NCI-H2196 (cell line): ENCODE results near the gene MACROD2.

Source experiments
- DNase-seq: peaks from one replicate; lab custom pipeline; 2025; ENCODE audit not compliant: unreplicated experiment; lab: John Stamatoyannopoulos, UW

MACROD2 gene

GRCh38 chr20:15848126-15848525 is 1852.8 kb downstream of the MACROD2 start:
- DNase-seq, result no peak

- no peak for DNase-seq
These were observed 1853.8 kb downstream of the MACROD2 start for GRCh38 chr20:15848995-15849610.

GRCh38 chr20:15851576-15852215 is 1856.4 kb downstream of the MACROD2 start:
- DNase-seq, result no peak

GRCh38 chr20:15854911-15855310 is 1859.6 kb downstream of the MACROD2 start:
- DNase-seq, result no peak

- DNase-seq, result no peak
These were observed 1862.0 kb downstream of the MACROD2 start for GRCh38 chr20:15857173-15857784.

GRCh38 chr20:15859061-15859460 is 1863.7 kb downstream of the MACROD2 start:
- DNase-seq, result no peak

GRCh38 chr20:15860850-15861249 is 1865.5 kb downstream of the MACROD2 start:
- no peak for DNase-seq

GRCh38 chr20:15862178-15862577 is 1866.9 kb downstream of the MACROD2 start:
- DNase-seq, result no peak

- no peak for DNase-seq
These were observed 1868.4 kb downstream of the MACROD2 start for GRCh38 chr20:15863735-15864134.

GRCh38 chr20:15865553-15865952 is 1870.2 kb downstream of the MACROD2 start:
- DNase-seq, result no peak

- DNase-seq, result no peak
These were observed 1871.8 kb downstream of the MACROD2 start for GRCh38 chr20:15866916-15867730.

- no peak for DNase-seq
These were observed 1872.6 kb downstream of the MACROD2 start for GRCh38 chr20:15867899-15868298.

GRCh38 chr20:15875446-15875845 is 1880.1 kb downstream of the MACROD2 start:
- DNase-seq, result peak; percentile 38

- DNase-seq, result no peak
These were observed 1887.2 kb downstream of the MACROD2 start for GRCh38 chr20:15882553-15882952.

GRCh38 chr20:15886250-15886649 is 1890.9 kb downstream of the MACROD2 start:
- no peak for DNase-seq

- DNase-seq, result no peak
These were observed 1892.1 kb downstream of the MACROD2 start for GRCh38 chr20:15887387-15887786.

- DNase-seq, result no peak
These were observed 1893.7 kb downstream of the MACROD2 start for GRCh38 chr20:15889061-15889460.

GRCh38 chr20:15889514-15890256 is 1894.4 kb downstream of the MACROD2 start:
- no peak for DNase-seq

- no peak for DNase-seq
These were observed 1895.2 kb downstream of the MACROD2 start for GRCh38 chr20:15890407-15890982.

GRCh38 chr20:15895126-15895525 is 1899.8 kb downstream of the MACROD2 start:
- DNase-seq, result no peak
